Prostate gland (tissue), 2 donors: ENCODE results near the gene STK24. TPM values are rescaled to one million over a fixed set of nuclear protein-coding genes. Genes with fewer than 3 reads are reported as not detected.

Experiments
- DNase-seq: peaks from one replicate; pipeline ENCODE4 v3.0.0-alpha.2; 2019; ENCODE audit warnings: low spot score
- H3K27ac ChIP-seq, 2 donors: fragments of 200-600 bp; sonication (generic); 2 replicates each; pipeline ENCODE4 v1.5.1; 2017 to 2019
- H3K27me3 ChIP-seq: fragments of 200-600 bp; sonication (generic); replicated peaks from 2 replicates; pipeline ENCODE4 v1.5.1; 2019; ENCODE audit not compliant: insufficient read depth
- H3K36me3 ChIP-seq, 2 donors: fragments of 200-600 bp; sonication (generic); 1 replicate in 1 of 2; 2 replicates in 1 of 2; pipeline versions ENCODE4 v1.5.1 to v1.8.1; 2017 to 2019
- H3K4me1 ChIP-seq: fragments of 200-600 bp; sonication (generic); replicated peaks from 2 replicates; pipeline ENCODE4 v1.5.1; 2019
- H3K4me3 ChIP-seq, 2 donors: fragments of 200-600 bp; sonication (generic); 2 replicates each; pipeline ENCODE4 v1.5.1; 2017 to 2019
- H3K9me3 ChIP-seq: fragments of 200-600 bp; sonication (generic); 2 replicates; pipeline ENCODE4 v1.5.1; 2017
- CTCF ChIP-seq, 4 experiments: fragments of 200-600 bp in 2 of 4; fragments of 450-650 bp in 2 of 4; sonication (generic) in 2 of 4; IDR thresholded peaks; 1 replicate in 3 of 4; 2 replicates in 1 of 4; pipeline ENCODE4 v1.5.1; 2016 to 2019; ENCODE audit warnings: antibody characterized with exemption in 4 of 4, mild to moderate bottlenecking in 2 of 4, moderate library complexity in 2 of 4
- POLR2A ChIP-seq: fragments of 450-650 bp; IDR thresholded peaks from one replicate; pipeline ENCODE4 v1.6.1; 2016; ENCODE audit warnings: antibody characterized with exemption, mild to moderate bottlenecking
- POLR2AphosphoS5 ChIP-seq: sonication (generic); formaldehyde crosslinking; IDR thresholded peaks from one replicate; pipeline ENCODE4 v1.6.1; 2017; ENCODE audit warnings: antibody characterized with exemption
- WGBS: methylation state at CpG from one replicate; pipeline ENCODE4 v1.1.5; 2018; 5-methylcytosine and 5-hydroxymethylcytosine counted together
- intact Hi-C: fragments of 100-400 bp; cut with DNase I; formaldehyde crosslinking; loops from one replicate; pipeline ENCODE4 v1.14.2; 2022
- total RNA-seq, 2 donors: library from RNA; depleted of rRNA; stranded (reverse); fragments of >200 nt; gene quantifications; one replicate each; pipeline ENCODE4 v1.1.0, GENCODE V29; 2016

STK24 gene
- total RNA-seq, 2 donors from 2014 or later: 80.5 to 187 TPM

- Histone ChIP-seq H3K4me3 (no peak overlapping the region), H3K4me1 (peaks cover 14% of the 10 kb centered on the region), H3K9me3 (no peaks in the 10 kb centered on the region), H3K27me3 (no peaks in the 10 kb centered on the region), H3K36me3 (no peaks in the 10 kb centered on the region), H3K27ac (no peak overlapping the region)
- no peak for DNase-seq
- TF ChIP-seq POLR2A (no peak), POLR2AphosphoS5 (no peak), CTCF (IDR thresholded peaks at IDR 0.05) (no peak)
- WGBS: 79% methylated on average over 12 of the region's 12 CpGs
- intact Hi-C loops: no loop called here
These were observed 70.6 kb downstream of the STK24 start for GRCh38 chr13:98506322-98506721.

- Histone ChIP-seq H3K27ac (no peak overlapping the region), H3K27me3 (no peaks in the 10 kb centered on the region), H3K9me3 (no peaks in the 10 kb centered on the region), H3K36me3 (no peaks in the 10 kb centered on the region), H3K4me1 (peaks cover 14% of the 10 kb centered on the region), H3K4me3 (no peak overlapping the region)
- intact Hi-C loops: no loop called here
- no peak for DNase-seq
- TF ChIP-seq POLR2A: no peak
- no peak for TF ChIP-seq CTCF (IDR thresholded peaks at IDR 0.05)
- no peak for TF ChIP-seq POLR2AphosphoS5
- WGBS: 85% methylated on average over 2 of the region's 2 CpGs
These were observed 71.7 kb downstream of the STK24 start for GRCh38 chr13:98505217-98505616.

GRCh38 chr13:98504371-98504963, 72.4 kb downstream of the STK24 start:
- TF ChIP-seq CTCF (IDR thresholded peaks at IDR 0.05) (no peak), POLR2A (no peak), POLR2AphosphoS5 (no peak)
- intact Hi-C loops: no loop called here
- Histone ChIP-seq H3K27me3 (no peaks in the 10 kb centered on the region), H3K4me1 (peaks cover 14% of the 10 kb centered on the region), H3K4me3 (no peak overlapping the region), H3K27ac (peak overlapping the region; percentile 7 to 53), H3K36me3 (no peaks in the 10 kb centered on the region), H3K9me3 (no peaks in the 10 kb centered on the region)
- DNase-seq: no peak
- 82% methylated on average over 12 of the region's 12 CpGs for WGBS

GRCh38 chr13:98504029-98504351, 72.9 kb downstream of the STK24 start:
- no peaks in the 10 kb centered on the region for H3K27me3 ChIP-seq
- H3K4me1 ChIP-seq: peaks cover 14% of the 10 kb centered on the region
- H3K4me3 ChIP-seq: no peak overlapping the region
- H3K9me3 ChIP-seq: no peaks in the 10 kb centered on the region
- DNase-seq: no peak
- no peaks in the 10 kb centered on the region for H3K36me3 ChIP-seq
- WGBS: 24% methylated on average over 1 of the region's 1 CpG
- intact Hi-C loops: no loop called here
- TF ChIP-seq CTCF (IDR thresholded peaks at IDR 0.05) (no peak), POLR2AphosphoS5 (no peak), POLR2A (no peak)
- H3K27ac ChIP-seq: peak overlapping the region; percentile 32 to 53
